GM12891 (cell line): Measurements from ENCODE around the gene FGD5.

Experiments used
- PAX5 ChIP-seq: IDR thresholded peaks from 2 replicates; pipeline ENCODE4 v1.6.1; 2011; ENCODE audit warnings: low read length, moderate library complexity, mild to moderate bottlenecking; ENCODE audit not compliant: insufficient read depth, severe bottlenecking
- POLR2A ChIP-seq: IDR thresholded peaks from 2 replicates; pipeline ENCODE4 v1.6.1; 2011; ENCODE audit warnings: low read depth, low read length, control low read depth
- POLR2AphosphoS5 ChIP-seq: IDR thresholded peaks from 2 replicates; pipeline ENCODE4 v1.6.1; 2011; ENCODE audit warnings: low read depth, low read length, control low read depth
- POU2F2 ChIP-seq: IDR thresholded peaks from 2 replicates; pipeline ENCODE4 v1.6.1; 2011; ENCODE audit warnings: low read depth, mild to moderate bottlenecking, control low read depth, low read length, moderate library complexity
- SPI1 ChIP-seq: IDR thresholded peaks from 2 replicates; pipeline ENCODE4 v1.6.1; 2011; ENCODE audit warnings: low read depth, low read length, control low read depth
- TAF1 ChIP-seq: IDR thresholded peaks from 2 replicates; pipeline ENCODE4 v1.6.1; 2011; ENCODE audit warnings: low read depth, low read length, control low read depth

GRCh38 chr3:14890476-14890875, 71.7 kb downstream of the FGD5 start:
- TF ChIP-seq POLR2AphosphoS5 (no peak), TAF1 (no peak), POLR2A (no peak), POU2F2 (no peak), PAX5 (no peak), SPI1 (no peak)
